ENCODE measurements around the gene SPI1.
A peak's percentile ranks its signal among the peaks of the same experiment; 100 is the strongest.

Gene SPI1

DNA sequence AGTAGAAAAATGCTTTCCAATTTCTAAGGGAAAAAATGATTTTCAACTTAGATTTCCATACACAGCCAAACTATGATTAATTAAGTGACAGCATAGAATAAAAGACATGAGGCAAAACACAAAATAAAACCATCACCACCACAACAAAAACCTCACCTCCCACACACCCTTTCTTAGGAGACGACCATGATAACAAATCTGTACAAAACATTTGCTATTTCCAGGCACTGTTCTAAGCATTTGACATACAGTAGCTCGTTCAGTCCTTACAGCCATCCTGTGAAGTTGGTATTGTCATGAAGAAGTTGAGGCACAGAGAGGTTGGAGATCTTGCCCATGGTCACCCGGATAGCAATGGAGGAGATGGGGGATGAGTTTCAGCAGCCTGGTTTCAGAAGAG, 8.7 kb downstream of the SPI1 start:
- Mint-ChIP-seq H3K27me3 (no peaks in the 10 kb centered on the region), H3K4me1 (peaks cover 29% of the 10 kb centered on the region), H3K36me3 (peaks cover 36% of the 10 kb centered on the region), H3K4me3 (no peak overlapping the region), H3K27ac (peak overlapping the region; percentile 74), H3K9me3 (no peaks in the 10 kb centered on the region)
- no peak for ATAC-seq (ENCODE audit: low read depth)
- DNase-seq (ENCODE audit: low spot score in 2 of 2) = no peak

DNA sequence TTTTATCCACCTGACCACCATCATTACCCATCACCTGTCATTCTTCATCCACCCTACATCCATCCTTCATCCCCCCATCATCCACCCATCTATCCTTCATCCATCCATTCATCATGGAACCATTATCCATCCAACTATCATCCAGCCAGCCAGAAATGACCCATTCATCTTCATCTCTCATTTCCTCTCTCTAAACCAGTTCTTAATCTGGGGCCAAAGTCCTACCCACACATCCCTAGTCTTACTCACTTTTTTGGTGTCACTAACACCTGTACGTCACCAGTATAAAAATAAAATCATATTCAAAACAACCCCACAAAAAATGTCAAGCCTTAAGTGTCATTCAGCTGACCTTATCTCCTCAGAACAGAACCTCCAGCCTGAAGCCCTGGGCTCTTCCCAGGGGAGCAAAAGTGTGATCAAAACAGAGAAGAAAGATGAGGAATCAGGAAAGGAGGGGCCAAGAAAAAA, 12.3 kb downstream of the SPI1 start:
- H3K27me3 Mint-ChIP-seq = no peaks in the 10 kb centered on the region
- no peak for DNase-seq (ENCODE audit: low spot score in 2 of 2)
- peaks cover 32% of the 10 kb centered on the region for H3K36me3 Mint-ChIP-seq
- no peak overlapping the region for H3K4me3 Mint-ChIP-seq
- no peak for ATAC-seq (ENCODE audit: low read depth)
- peak overlapping the region; percentile 2 for H3K27ac Mint-ChIP-seq
- no peaks in the 10 kb centered on the region for H3K9me3 Mint-ChIP-seq
- H3K4me1 Mint-ChIP-seq = peaks cover 33% of the 10 kb centered on the region

DNA sequence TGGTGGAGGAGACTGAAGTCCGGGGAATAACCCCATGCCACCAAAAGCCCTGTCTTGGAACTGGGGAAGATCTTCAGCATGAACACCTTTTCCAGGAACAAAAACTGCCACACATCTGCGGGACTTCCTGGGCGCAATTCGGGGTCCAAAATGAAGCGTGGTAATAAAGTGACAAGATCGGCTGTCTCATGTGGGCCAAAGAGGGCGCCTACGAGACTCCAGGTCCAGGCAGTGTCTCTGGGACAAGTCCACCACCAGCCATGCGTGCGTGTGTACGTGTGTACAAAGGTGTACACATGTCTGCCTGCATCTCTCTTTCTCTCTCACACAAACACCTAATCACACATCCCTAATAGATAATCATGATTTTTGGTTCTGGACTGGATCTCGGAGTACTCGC, 16.9 kb downstream of the SPI1 start:
- no peak for ATAC-seq (ENCODE audit: low read depth)
- H3K4me1 Mint-ChIP-seq = peaks cover 19% of the 10 kb centered on the region
- H3K27ac Mint-ChIP-seq = peak overlapping the region; percentile 13
- no peak for DNase-seq (ENCODE audit: low spot score in 2 of 2)
- peaks cover 20% of the 10 kb centered on the region for H3K36me3 Mint-ChIP-seq
- H3K27me3 Mint-ChIP-seq = no peaks in the 10 kb centered on the region
- no peaks in the 10 kb centered on the region for H3K9me3 Mint-ChIP-seq
- no peak overlapping the region for H3K4me3 Mint-ChIP-seq

DNA sequence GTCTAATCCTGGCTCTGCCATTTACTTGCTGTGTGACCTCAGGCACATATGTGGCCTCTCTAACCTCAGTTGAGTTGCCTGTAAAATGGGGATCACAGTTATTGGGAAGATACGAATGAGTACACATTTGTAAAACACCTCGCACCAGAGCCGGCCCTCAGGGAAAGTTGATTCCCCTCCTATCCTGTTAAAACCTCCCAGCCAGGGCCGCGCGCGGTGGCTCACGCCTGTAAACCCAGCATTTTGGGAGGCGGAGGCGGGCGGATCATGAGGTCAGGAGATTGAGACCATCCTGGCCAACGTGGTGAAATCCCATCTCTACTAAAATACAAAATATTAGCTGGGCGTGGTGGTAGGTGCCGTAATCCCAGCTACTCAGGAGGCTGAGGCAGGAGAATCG, 18.0 kb downstream of the SPI1 start:
- Mint-ChIP-seq H3K9me3 (no peaks in the 10 kb centered on the region), H3K36me3 (peaks cover 15% of the 10 kb centered on the region), H3K4me3 (no peak overlapping the region), H3K4me1 (peaks cover 14% of the 10 kb centered on the region), H3K27me3 (no peaks in the 10 kb centered on the region), H3K27ac (no peak overlapping the region)
- no peak for ATAC-seq (ENCODE audit: low read depth)
- no peak for DNase-seq (ENCODE audit: low spot score in 2 of 2)

DNA sequence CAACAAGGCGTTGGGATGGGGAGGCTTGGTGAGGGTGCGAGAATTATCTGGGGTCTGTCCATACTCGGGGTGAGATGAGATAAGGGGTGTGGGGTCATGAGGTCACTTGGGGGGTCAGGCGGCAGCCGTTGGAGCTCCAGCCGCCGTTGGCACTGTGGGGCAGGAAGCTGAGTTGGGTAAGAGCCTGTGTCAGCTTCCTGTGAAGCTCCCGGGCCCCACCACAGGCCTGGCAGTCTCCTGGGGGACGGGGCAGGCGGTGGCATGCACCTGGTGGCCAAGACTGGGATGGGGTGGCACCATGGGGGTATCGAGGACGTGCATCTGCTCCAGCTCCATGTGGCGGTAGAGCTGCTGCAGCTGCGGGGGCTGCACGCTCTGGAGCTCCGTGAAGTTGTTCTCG, 18.8 kb downstream of the SPI1 start:
- ATAC-seq (ENCODE audit: low read depth) = no peak
- no peak for DNase-seq (ENCODE audit: low spot score in 2 of 2)
- Mint-ChIP-seq H3K27ac (peak overlapping the region; percentile 58), H3K27me3 (no peaks in the 10 kb centered on the region), H3K4me1 (peaks cover 12% of the 10 kb centered on the region), H3K9me3 (no peaks in the 10 kb centered on the region), H3K36me3 (peaks cover 16% of the 10 kb centered on the region), H3K4me3 (no peak overlapping the region)

DNA sequence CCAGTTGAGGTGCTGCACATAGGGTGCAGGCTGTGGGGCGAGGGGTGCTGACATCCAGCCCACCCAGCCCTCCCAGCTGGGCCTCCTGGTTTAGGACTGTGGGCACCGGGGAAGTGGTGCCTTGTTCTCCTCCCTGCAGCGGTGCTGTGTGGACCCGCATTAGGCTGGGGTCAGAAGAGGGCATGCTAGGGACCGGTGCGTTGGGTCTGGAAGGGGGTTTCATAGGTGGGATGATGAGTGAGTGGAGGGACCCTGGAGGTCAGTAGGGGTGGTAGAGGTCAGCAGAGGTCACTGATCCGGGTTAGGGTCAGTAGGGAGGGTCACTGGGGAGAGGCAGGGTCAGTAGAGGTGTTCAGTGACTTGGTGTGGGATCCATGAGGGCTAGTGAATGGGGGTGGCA, 19.2 kb downstream of the SPI1 start:
- Mint-ChIP-seq H3K27ac (peak overlapping the region; percentile 58), H3K36me3 (peaks cover 17% of the 10 kb centered on the region), H3K4me3 (no peak overlapping the region), H3K9me3 (no peaks in the 10 kb centered on the region), H3K27me3 (no peaks in the 10 kb centered on the region), H3K4me1 (peaks cover 10% of the 10 kb centered on the region)
- DNase-seq (ENCODE audit: low spot score in 2 of 2) = no peak
- no peak for ATAC-seq (ENCODE audit: low read depth)

DNA sequence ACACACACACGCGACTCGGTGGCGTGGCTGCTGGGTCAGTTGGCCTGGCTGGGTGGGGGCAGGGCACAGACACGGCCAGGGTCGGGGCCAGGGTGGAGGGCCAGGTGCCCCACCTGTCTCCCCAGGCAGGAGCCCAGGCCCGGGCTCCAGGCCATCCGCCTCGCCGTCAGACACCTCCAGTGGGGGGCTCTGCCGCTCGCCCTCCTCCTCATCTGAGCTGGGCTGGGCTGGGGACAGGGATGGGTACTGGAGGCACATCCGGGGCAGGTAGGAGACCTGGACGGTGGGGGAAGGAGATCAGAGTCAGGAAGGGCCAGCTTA, 19.7 kb downstream of the SPI1 start:
- Mint-ChIP-seq H3K36me3 (peaks cover 17% of the 10 kb centered on the region), H3K27ac (no peak overlapping the region), H3K4me1 (peaks cover 10% of the 10 kb centered on the region), H3K27me3 (no peaks in the 10 kb centered on the region), H3K4me3 (no peak overlapping the region), H3K9me3 (no peaks in the 10 kb centered on the region)
- ATAC-seq (ENCODE audit: low read depth) (no peak), DNase-seq (ENCODE audit: low spot score in 2 of 2) (no peak)

DNA sequence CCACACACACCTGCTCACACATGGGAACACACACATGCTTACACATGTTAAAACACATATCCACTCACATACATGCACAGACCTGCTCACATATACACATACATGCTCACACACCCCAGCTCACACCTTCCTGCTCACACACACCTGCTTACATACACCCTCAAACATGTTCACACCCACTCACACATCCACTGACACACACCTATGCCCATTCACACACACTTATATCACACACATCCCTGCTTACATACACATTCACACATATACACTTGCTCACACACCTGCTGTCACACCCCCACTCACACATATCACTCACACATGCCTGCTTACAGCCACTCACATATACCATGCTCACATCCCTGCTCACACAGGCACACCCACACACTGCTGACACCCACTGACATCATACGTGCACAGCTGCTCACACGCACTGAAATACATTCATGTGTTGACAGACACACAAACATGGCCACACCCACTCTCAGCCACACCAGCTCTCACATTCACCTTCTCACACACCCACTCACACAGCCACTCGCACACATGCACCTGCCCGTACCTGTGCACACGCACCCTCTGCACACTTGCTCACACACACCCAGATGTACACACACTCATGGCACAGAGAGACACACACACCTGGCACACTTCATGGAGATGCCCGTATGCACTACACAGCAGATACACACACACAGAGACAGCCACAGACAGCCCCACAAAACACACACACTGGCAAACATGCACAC, 20.2 kb downstream of the SPI1 start:
- Mint-ChIP-seq H3K4me3 (no peak overlapping the region), H3K27me3 (no peaks in the 10 kb centered on the region), H3K9me3 (no peaks in the 10 kb centered on the region), H3K4me1 (peaks cover 10% of the 10 kb centered on the region), H3K27ac (no peak overlapping the region), H3K36me3 (peaks cover 17% of the 10 kb centered on the region)
- ATAC-seq (ENCODE audit: low read depth) = no peak
- DNase-seq (ENCODE audit: low spot score in 2 of 2) = no peak

DNA sequence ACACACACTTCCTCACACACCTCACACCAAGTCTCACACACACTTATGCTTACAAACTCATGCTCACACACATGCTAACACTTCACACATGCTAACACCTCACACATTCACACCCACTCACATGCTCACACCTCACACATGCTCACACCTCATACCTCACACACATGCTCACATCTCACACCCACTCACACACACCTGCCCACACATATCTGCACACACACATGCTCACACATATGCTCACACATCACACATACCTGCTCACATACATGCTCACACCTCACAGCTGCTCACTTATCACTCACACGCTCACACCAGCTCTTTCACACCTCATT, 21.4 kb downstream of the SPI1 start:
- no peak overlapping the region for H3K4me3 Mint-ChIP-seq
- DNase-seq (ENCODE audit: low spot score in 2 of 2) (no peak), ATAC-seq (ENCODE audit: low read depth) (no peak)
- H3K27me3 Mint-ChIP-seq = no peaks in the 10 kb centered on the region
- H3K36me3 Mint-ChIP-seq = peaks cover 17% of the 10 kb centered on the region
- no peak overlapping the region for H3K27ac Mint-ChIP-seq
- H3K9me3 Mint-ChIP-seq = no peaks in the 10 kb centered on the region
- H3K4me1 Mint-ChIP-seq = peaks cover 10% of the 10 kb centered on the region

DNA sequence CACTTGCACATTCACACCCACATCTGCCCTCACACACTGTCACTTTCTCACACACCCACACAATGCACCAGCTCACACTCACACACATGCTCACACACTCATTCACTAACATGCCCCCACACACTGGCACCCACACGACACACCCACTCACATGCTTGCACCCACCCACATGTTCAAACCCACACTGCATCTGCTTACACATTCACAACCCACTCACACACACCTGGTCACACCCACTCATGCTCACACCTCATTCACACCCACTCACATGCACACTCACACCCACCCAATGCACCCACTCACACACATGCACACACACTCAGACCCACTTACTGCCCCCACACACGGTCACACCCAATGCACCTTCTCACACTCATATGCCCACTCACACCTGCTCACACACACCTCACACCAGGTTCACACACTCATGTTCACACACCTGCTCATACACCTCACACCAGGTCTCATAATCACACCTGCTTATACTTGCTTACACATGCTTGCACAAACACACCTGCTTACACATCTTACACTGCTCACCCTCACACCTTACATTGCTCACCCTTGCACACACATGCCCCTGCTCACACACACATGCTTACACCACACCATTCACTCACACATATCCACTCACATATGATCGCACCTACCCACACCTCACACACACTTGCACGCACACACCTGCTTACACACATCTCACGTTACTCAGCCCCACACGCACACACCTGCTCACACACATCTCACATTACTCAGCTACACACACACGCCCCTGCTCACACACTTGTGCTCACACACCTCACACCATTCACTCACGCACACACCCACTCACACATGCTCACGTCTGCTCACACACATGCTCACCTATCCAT, 22.0 kb downstream of the SPI1 start:
- Mint-ChIP-seq H3K4me3 (no peak overlapping the region), H3K27me3 (no peaks in the 10 kb centered on the region), H3K9me3 (no peaks in the 10 kb centered on the region), H3K36me3 (peaks cover 15% of the 10 kb centered on the region), H3K4me1 (peaks cover 6% of the 10 kb centered on the region), H3K27ac (no peak overlapping the region)
- DNase-seq (ENCODE audit: low spot score in 2 of 2) = no peak
- ATAC-seq (ENCODE audit: low read depth) = no peak

DNA sequence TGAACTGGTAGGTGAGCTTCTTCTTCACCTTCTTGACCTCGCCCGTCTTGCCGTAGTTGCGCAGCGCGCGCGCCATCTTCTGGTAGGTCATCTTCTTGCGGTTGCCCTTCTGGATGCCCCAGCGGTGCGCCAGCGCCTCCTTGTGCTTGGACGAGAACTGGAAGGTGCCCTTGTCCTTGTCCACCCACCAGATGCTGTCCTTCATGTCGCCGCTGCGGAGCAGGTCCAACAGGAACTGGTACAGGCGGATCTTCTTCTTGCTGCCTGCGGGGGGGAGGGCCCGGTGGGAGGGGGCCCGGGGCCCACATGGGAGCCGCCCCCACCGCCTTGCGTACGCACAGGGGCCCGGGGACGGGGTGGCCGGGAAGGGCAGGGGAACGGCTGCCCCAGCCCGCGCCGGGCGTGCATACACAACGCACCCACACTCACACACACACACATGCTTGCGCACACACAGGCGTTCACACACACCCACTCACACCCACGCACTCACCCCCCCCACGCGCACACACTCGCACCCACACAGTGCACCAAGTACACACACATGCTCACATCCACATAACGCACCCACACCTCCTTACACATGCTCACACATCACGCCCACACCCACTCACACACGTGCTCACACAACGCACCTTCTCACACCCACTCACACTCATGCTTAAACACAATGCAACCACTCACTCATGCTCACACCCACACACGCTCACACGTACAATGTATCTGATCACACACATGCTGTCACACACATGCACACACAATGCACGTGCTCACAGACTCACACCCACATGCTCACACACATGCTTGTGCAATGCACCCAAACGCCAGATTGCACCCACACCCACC, 22.8 kb downstream of the SPI1 start:
- Mint-ChIP-seq H3K27me3 (no peaks in the 10 kb centered on the region), H3K4me1 (peaks cover 3% of the 10 kb centered on the region), H3K9me3 (no peaks in the 10 kb centered on the region), H3K4me3 (no peak overlapping the region), H3K36me3 (peaks cover 12% of the 10 kb centered on the region), H3K27ac (no peak overlapping the region)
- no peak for DNase-seq (ENCODE audit: low spot score in 2 of 2)
- ATAC-seq (ENCODE audit: low read depth) = no peak

DNA sequence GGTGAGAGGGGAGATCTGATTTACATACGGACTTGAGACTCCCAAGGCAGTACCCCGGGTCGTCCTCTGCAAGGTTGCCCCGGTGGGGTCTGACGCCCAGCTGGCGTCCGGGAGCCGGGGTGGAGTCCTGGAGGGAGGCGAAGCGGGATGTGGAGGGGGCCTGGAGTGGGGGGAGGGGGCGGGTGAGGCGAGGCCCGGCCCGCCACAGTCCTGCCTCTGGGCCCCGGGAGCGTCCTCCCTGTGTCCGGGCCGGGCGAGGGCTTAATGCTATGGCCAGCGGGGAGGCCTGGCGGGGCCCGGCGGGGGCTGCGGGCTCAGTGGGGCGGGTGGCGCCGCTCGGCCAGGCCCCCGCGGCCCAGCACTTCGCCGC, 23.4 kb downstream of the SPI1 start:
- H3K4me1 Mint-ChIP-seq = peaks cover 3% of the 10 kb centered on the region
- no peak overlapping the region for H3K4me3 Mint-ChIP-seq
- DNase-seq (ENCODE audit: low spot score in 2 of 2) (no peak), ATAC-seq (ENCODE audit: low read depth) (no peak)
- no peak overlapping the region for H3K27ac Mint-ChIP-seq
- H3K9me3 Mint-ChIP-seq = no peaks in the 10 kb centered on the region
- no peaks in the 10 kb centered on the region for H3K27me3 Mint-ChIP-seq
- peaks cover 12% of the 10 kb centered on the region for H3K36me3 Mint-ChIP-seq

DNA sequence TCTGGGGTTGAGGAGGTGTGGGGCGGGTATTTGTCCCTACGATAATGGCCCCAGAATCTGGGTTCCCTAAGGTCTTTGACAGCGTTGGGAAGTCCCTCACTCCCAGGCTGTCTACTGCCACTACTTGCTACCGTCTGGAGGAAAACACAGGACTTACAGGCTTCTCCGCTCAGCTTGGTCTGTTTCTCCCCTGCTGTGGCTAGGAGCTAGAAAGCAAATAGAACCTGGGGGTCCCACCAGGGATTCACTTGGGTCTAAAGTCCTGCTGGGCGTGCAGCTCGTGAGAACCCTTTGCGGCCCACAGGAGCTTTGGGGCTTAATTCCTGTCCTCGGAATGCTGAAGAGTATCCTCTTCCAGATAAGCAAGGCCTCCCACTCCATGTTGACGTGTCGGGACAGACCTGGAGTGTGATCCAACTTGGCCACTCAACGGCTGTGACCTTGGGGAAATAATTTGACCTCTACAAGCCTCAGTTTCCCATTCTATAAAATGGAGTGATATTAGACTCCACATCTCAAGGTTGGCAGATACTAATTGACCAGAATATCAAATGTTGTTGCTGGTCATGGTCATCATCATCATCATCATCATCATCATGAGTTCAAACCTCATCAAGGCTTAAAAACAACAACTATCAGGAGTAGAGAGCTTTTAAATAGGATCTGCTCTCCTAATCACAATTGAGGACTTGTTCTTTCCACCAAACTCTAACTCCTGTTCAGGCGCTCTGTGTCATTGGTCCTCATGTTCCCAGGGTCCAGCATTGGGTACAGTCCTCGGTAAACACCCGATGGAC, 24.2 kb downstream of the SPI1 start:
- DNase-seq (ENCODE audit: low spot score in 2 of 2) (no peak), ATAC-seq (ENCODE audit: low read depth) (no peak)
- Mint-ChIP-seq H3K27me3 (no peaks in the 10 kb centered on the region), H3K4me3 (no peak overlapping the region), H3K4me1 (peaks cover under 1% of the 10 kb centered on the region), H3K27ac (no peak overlapping the region), H3K9me3 (no peaks in the 10 kb centered on the region), H3K36me3 (peaks cover 10% of the 10 kb centered on the region)

Data from memory B cell (primary cell).